Measurements from ENCODE around the gene CD109. TPM values are rescaled to one million over a fixed set of nuclear protein-coding genes. Genes with fewer than 3 reads are reported as not detected.

Gene CD109
- total and polyA plus RNA-seq, 12 donors = 0.47 to 6.2 (median 3.3) TPM

DNA sequence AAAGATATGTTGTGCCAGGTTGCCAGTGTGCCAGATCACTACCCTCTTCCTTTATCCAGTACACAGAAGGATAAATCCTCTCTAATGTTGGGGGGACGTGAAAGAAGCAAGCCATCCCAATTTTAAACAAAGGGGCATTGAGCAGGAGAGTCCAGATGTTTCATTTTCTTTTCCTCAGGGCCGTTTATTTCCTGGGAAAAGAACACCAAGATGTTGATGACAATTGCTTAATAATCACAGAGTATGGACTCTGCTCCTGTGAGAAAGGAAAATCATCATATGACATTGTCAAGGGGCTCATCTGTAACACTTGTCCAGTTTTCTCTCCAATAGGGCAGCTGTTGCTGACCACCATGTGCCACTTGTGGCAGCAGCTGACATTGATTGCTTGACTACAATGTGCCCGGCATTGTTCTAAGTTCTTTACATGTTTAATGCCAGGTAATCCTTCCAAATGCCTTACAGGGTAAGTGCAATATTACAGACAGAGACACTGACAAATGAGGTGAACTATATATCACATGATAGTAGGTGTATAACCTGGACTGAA is 161.4 kb downstream of the CD109 start:
- WGBS, 4 donors = 68 to 86% (median 74%) methylated on average over 3 of the region's 3 CpGs
- intact Hi-C loops (cut with DNase I) = loop anchor here in 1 of 2 donors (5.0 kb wide), 1 partner anchor 1355 kb away; no protein-coding TSS in a partner anchor
- TF ChIP-seq, protein P1, sequence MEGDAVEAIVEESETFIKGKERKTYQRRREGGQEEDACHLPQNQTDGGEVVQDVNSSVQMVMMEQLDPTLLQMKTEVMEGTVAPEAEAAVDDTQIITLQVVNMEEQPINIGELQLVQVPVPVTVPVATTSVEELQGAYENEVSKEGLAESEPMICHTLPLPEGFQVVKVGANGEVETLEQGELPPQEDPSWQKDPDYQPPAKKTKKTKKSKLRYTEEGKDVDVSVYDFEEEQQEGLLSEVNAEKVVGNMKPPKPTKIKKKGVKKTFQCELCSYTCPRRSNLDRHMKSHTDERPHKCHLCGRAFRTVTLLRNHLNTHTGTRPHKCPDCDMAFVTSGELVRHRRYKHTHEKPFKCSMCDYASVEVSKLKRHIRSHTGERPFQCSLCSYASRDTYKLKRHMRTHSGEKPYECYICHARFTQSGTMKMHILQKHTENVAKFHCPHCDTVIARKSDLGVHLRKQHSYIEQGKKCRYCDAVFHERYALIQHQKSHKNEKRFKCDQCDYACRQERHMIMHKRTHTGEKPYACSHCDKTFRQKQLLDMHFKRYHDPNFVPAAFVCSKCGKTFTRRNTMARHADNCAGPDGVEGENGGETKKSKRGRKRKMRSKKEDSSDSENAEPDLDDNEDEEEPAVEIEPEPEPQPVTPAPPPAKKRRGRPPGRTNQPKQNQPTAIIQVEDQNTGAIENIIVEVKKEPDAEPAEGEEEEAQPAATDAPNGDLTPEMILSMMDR (IDR thresholded peaks at IDR 0.05) = no peak
- no peak for TF ChIP-seq POLR2A (IDR thresholded peaks at IDR 0.05)

DNA sequence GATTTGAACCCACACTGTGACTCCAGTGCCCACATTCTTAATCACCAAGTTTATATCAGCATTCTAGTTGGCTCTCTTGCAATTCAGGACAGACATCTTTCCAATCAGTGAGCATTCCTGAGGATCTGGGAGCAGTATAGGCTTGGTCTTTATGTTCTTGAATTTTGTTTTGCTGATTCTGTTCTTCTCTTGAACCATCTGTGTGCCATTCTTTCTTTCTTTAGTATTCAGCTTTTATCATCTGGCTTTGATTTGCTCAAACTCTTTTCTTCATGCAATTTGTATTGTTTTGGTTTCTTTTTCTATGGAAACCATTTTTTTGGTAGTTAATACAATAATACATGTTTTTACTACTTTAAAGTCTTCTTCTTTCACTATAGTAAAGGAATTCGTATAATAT is 162.4 kb downstream of the CD109 start:
- no peaks in the 10 kb centered on the region for H3K36me3 ChIP-seq (replicated peaks in 1 of 2)
- H3K4me3 ChIP-seq = no peak overlapping the region
- WGBS, 4 donors = 65 to 74% (median 73%) methylated on average over 1 of the region's 1 CpG
- TF ChIP-seq POLR2A (IDR thresholded peaks at IDR 0.05) = no peak
- TF ChIP-seq, protein P1 (IDR thresholded peaks at IDR 0.05) = no peak
- DNase-seq = no peak
- H3K27me3 ChIP-seq = no peaks in the 10 kb centered on the region
- H3K27ac ChIP-seq = no peak overlapping the region
- peaks cover 0 to 8% of the 10 kb centered on the region in 2 donors for H3K4me1 ChIP-seq (replicated peaks in 1 of 2)
- intact Hi-C loops (cut with DNase I) = loop anchor here in 1 of 2 donors (5.0 kb wide), 1 partner anchor 1354 kb away; no protein-coding TSS in a partner anchor
- no peaks in the 10 kb centered on the region for H3K9me3 ChIP-seq (replicated peaks in 1 of 3)

More for the DNA sequence above, 161.4 kb downstream of the CD109 start:
- DNase-seq = no peak
- no peaks in the 10 kb centered on the region for H3K27me3 ChIP-seq
- no peaks in the 10 kb centered on the region for H3K9me3 ChIP-seq (replicated peaks in 1 of 3)
- H3K36me3 ChIP-seq (replicated peaks in 1 of 2) = no peaks in the 10 kb centered on the region
- H3K4me3 ChIP-seq = no peak overlapping the region
- no peak overlapping the region for H3K27ac ChIP-seq
- H3K4me1 ChIP-seq (replicated peaks in 1 of 2) = peaks cover 0 to 8% of the 10 kb centered on the region in 2 donors

DNA sequence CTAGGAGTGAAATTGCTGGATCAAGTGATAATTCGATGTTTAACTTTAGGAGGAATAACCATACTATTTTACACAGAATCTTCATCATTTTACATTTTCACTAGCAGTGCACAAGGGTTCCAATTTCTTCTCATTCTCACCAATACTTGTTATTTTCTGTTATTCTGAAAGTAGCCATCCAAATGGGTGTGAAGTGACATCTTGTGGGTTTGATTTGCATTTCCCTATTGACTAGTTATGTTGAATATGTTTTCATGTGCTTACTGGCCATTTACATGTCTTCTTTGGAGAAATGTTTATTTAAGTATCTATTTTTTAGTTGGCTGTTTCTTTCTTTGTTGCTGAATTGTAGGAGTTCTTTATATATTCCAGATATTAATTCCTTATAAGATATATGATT is 164.3 kb downstream of the CD109 start:
- no peak for TF ChIP-seq POLR2A (IDR thresholded peaks at IDR 0.05)
- TF ChIP-seq, protein P1 (IDR thresholded peaks at IDR 0.05) = no peak

DNA sequence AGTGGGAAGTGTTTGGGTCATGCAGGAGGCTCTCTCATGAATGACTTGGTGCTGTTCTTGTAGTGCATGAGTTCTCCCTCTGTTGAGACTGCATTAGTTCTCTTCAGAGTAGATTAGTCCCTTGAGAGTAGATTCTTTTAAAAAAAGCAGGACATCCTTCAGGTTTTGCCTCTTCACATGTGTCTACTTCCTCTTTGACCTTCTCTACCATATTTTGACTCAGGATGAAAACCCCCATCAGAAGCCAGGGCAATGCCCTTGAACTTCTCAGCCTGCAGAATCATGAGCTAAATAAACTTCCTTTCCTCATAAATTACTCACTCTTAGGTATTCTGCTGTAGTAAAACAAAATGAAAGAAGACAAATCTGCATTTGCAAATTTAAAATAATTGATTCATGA is 170.3 kb downstream of the CD109 start:
- H3K4me3 ChIP-seq = no peak overlapping the region
- TF ChIP-seq, protein P1 (IDR thresholded peaks at IDR 0.05) = no peak
- no peak for TF ChIP-seq POLR2A (IDR thresholded peaks at IDR 0.05)

More for the DNA sequence above, 164.3 kb downstream of the CD109 start:
- Histone ChIP-seq H3K27ac (no peak overlapping the region), H3K27me3 (no peaks in the 10 kb centered on the region), H3K9me3 (replicated peaks in 1 of 3) (no peaks in the 10 kb centered on the region), H3K4me3 (no peak overlapping the region), H3K36me3 (replicated peaks in 1 of 2) (no peaks in the 10 kb centered on the region), H3K4me1 (replicated peaks in 1 of 2) (peaks cover 0 to 5% of the 10 kb centered on the region in 2 donors)
- WGBS, 4 donors = 71 to 86% (median 77%) methylated on average over 1 of the region's 1 CpG
- DNase-seq = no peak
- intact Hi-C loops (cut with DNase I) = no loop called here

More for the DNA sequence above, 170.3 kb downstream of the CD109 start:
- Histone ChIP-seq H3K27ac (no peak overlapping the region), H3K27me3 (no peaks in the 10 kb centered on the region), H3K4me1 (replicated peaks in 1 of 2) (no peaks in the 10 kb centered on the region), H3K9me3 (replicated peaks in 1 of 3) (no peaks in the 10 kb centered on the region), H3K36me3 (replicated peaks in 1 of 2) (no peaks in the 10 kb centered on the region)
- peak in 1 of 7 donors; percentile 27 for DNase-seq
- intact Hi-C loops (cut with DNase I) = no loop called here

Measured in adrenal gland (tissue), 12 donors.